ENCODE data around the gene F3.

The F3 gene

GRCh38 chr1:94515296-94515947 is 26.1 kb downstream of the F3 start:
- H3K4me3 ChIP-seq (replicated peaks; ENCODE audit: low read depth, low read length): no peak overlapping the region
- no peak for TF ChIP-seq CTCF (IDR thresholded peaks at IDR 0.05; ENCODE audit: low read depth, low read length, missing control alignments)
- DNase-seq (ENCODE audit: extremely low read depth, low read depth): no peak

- DNase-seq (ENCODE audit: extremely low read depth, low read depth): no peak
- peak; percentile 71 for TF ChIP-seq CTCF (IDR thresholded peaks at IDR 0.05; ENCODE audit: low read depth, low read length, missing control alignments)
- H3K4me3 ChIP-seq (replicated peaks; ENCODE audit: low read depth, low read length): no peak overlapping the region
Measured at GRCh38 chr1:94514095-94514727, 27.3 kb downstream of the F3 start.

- no peak for DNase-seq (ENCODE audit: extremely low read depth, low read depth)
- no peak overlapping the region for H3K4me3 ChIP-seq (replicated peaks; ENCODE audit: low read depth, low read length)
- TF ChIP-seq CTCF (IDR thresholded peaks at IDR 0.05; ENCODE audit: low read depth, low read length, missing control alignments): no peak
Measured at GRCh38 chr1:94512816-94513215, 28.7 kb downstream of the F3 start.

GRCh38 chr1:94504601-94505000 is 37.0 kb downstream of the F3 start:
- TF ChIP-seq CTCF (IDR thresholded peaks at IDR 0.05; ENCODE audit: low read depth, low read length, missing control alignments): no peak
- DNase-seq (ENCODE audit: extremely low read depth, low read depth): no peak
- H3K4me3 ChIP-seq (replicated peaks; ENCODE audit: low read depth, low read length): no peak overlapping the region

GRCh38 chr1:94503153-94503552 is 38.4 kb downstream of the F3 start:
- no peak for DNase-seq (ENCODE audit: extremely low read depth, low read depth)
- no peak for TF ChIP-seq CTCF (IDR thresholded peaks at IDR 0.05; ENCODE audit: low read depth, low read length, missing control alignments)
- H3K4me3 ChIP-seq (replicated peaks; ENCODE audit: low read depth, low read length): no peak overlapping the region

- no peak overlapping the region for H3K4me3 ChIP-seq (replicated peaks; ENCODE audit: low read depth, low read length)
Measured at GRCh38 chr1:94501935-94502334, 39.6 kb downstream of the F3 start.

More at GRCh38 chr1:94501935-94502334, 39.6 kb downstream of the F3 start:
- no peak for TF ChIP-seq CTCF (IDR thresholded peaks at IDR 0.05; ENCODE audit: low read depth, low read length, missing control alignments)
- DNase-seq (ENCODE audit: extremely low read depth, low read depth): no peak
